ENCODE data around the gene NABP1.

DNA sequence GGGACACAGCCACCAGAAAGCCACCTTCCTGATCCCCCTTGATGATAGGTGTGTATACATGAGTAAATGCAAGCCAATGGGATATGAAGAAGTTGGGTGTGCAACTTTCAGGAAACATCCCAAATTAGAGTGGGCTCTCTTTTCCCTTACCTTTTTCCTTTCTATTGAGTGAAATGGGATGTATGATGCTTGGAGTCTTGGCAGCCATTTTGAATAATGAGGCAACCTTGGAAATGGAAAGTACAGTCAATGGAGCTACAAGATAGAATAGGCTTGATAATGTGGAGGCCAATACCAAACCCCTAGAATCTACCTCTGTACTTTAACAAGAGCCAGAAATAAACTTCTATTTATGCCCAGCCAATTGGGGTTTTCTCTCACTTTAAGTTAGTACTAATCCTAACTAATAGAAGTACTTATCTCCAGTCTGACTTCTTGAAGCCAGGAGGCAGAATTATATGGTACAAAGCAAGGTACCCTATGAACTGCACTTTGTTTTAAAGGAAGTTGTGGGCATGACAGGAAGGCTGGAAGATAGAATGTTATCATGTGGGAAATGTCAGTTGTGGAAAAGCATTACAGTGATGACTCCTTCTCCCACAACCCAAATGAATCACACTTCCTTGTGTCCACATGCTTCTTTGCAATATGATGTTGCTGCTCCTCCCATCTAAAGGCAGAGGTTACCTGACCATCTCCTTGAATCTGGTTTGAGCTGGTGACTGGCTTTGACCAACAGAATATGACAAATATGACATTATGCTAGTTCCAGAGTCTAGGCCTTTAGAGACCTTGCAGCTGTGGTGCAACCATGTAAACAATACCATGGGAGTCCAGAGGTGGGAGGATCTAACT is 12.9 kb upstream of the NABP1 start:
- TF ChIP-seq NFIC (IDR thresholded peaks at IDR 0.05) (no peak), CREB1 (IDR thresholded peaks at IDR 0.05; ENCODE audit: low read depth) (no peak), CEBPB (IDR thresholded peaks at IDR 0.05) (no peak), EP300 (IDR thresholded peaks at IDR 0.05; ENCODE audit: borderline replicate concordance) (no peak), FOXM1 (IDR thresholded peaks at IDR 0.05; ENCODE audit: borderline replicate concordance, low read depth) (no peak), EGR1 (IDR thresholded peaks at IDR 0.05) (no peak), TAF1 (IDR thresholded peaks at IDR 0.05; ENCODE audit: low read depth) (no peak), TEAD4 (IDR thresholded peaks at IDR 0.05) (no peak), YY1 (IDR thresholded peaks at IDR 0.05; ENCODE audit: low read depth) (no peak)
- TF ChIP-seq, protein P1, sequence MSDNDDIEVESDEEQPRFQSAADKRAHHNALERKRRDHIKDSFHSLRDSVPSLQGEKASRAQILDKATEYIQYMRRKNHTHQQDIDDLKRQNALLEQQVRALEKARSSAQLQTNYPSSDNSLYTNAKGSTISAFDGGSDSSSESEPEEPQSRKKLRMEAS (IDR thresholded peaks at IDR 0.05): no peak

All from Ishikawa (cell line).